Endothelial cell (in vitro differentiated cells): ENCODE measurements around the gene DUOX1. TPM values are rescaled to one million over a fixed set of nuclear protein-coding genes. Genes with fewer than 3 reads are reported as not detected.
A peak's percentile ranks its signal among the peaks of the same experiment; 100 is the strongest.

Experiments
- DNase-seq: peaks from one replicate; pipeline ENCODE4 v3.0.0; 2021; ENCODE audit warnings: low spot score
- H3K27ac Mint-ChIP-seq: one replicate; pipeline ENCODE4 v1.8.0; 2021; ENCODE audit warnings: mixed read lengths, inconsistent platforms; ENCODE audit not compliant: unreplicated experiment
- H3K27me3 Mint-ChIP-seq: one replicate; pipeline ENCODE4 v1.8.0; 2021; ENCODE audit warnings: mild to moderate bottlenecking, moderate library complexity, mixed read lengths, inconsistent platforms; ENCODE audit not compliant: unreplicated experiment
- H3K36me3 Mint-ChIP-seq: one replicate; pipeline ENCODE4 v1.8.0; 2021; ENCODE audit warnings: mild to moderate bottlenecking, low read depth, mixed read lengths, inconsistent platforms; ENCODE audit not compliant: unreplicated experiment
- H3K4me1 Mint-ChIP-seq: one replicate; pipeline ENCODE4 v1.8.0; 2021; ENCODE audit warnings: mild to moderate bottlenecking, mixed read lengths, inconsistent platforms; ENCODE audit not compliant: unreplicated experiment
- H3K4me3 Mint-ChIP-seq: one replicate; pipeline ENCODE4 v1.8.0; 2021; ENCODE audit warnings: mild to moderate bottlenecking, mixed read lengths, inconsistent platforms; ENCODE audit not compliant: unreplicated experiment
- H3K9me3 Mint-ChIP-seq: one replicate; pipeline ENCODE4 v1.8.0; 2021; ENCODE audit warnings: mixed read lengths, inconsistent platforms; ENCODE audit not compliant: unreplicated experiment
- CTCF ChIP-seq: fragments of 200-600 bp; sonication (generic); IDR thresholded peaks from one replicate; pipeline ENCODE4 v1.5.0; 2021; ENCODE audit warnings: antibody characterized with exemption; ENCODE audit not compliant: unreplicated experiment
- total RNA-seq: library from RNA; stranded (reverse); fragmentation: NEBNext Ultra II Directional; extraction: Animal tissue kit (Norgen Biotek cat#: 25700); gene quantifications from one replicate; pipeline ENCODE4 v1.2.1, GENCODE V29; 2021; ENCODE audit not compliant: unreplicated experiment

The DUOX1 gene
- total RNA-seq, 1 donor from 2014 or later, result not detected

- Mint-ChIP-seq H3K9me3 (no peaks in the 10 kb centered on the region), H3K36me3 (peaks cover 3% of the 10 kb centered on the region), H3K4me1 (peaks cover 26% of the 10 kb centered on the region), H3K4me3 (peak overlapping the region; percentile 74), H3K27ac (no peak overlapping the region), H3K27me3 (peaks cover 42% of the 10 kb centered on the region)
- no peak for DNase-seq
- TF ChIP-seq CTCF, result no peak
Measured at GRCh38 chr15:45117308-45118130, 12.3 kb upstream of the DUOX1 start.

- no peak overlapping the region for H3K4me3 Mint-ChIP-seq
- H3K27me3 Mint-ChIP-seq, result peaks cover 42% of the 10 kb centered on the region
- TF ChIP-seq CTCF, result peak; percentile 82
- no peaks in the 10 kb centered on the region for H3K9me3 Mint-ChIP-seq
- peak; percentile 92 for DNase-seq
- H3K4me1 Mint-ChIP-seq, result peaks cover 29% of the 10 kb centered on the region
- no peak overlapping the region for H3K27ac Mint-ChIP-seq
- peaks cover 3% of the 10 kb centered on the region for H3K36me3 Mint-ChIP-seq
Measured at GRCh38 chr15:45118131-45118588, 11.6 kb upstream of the DUOX1 start.

- DNase-seq, result no peak
- H3K27ac Mint-ChIP-seq, result no peak overlapping the region
- H3K27me3 Mint-ChIP-seq, result peaks cover 36% of the 10 kb centered on the region
- no peak for TF ChIP-seq CTCF
- peaks cover 27% of the 10 kb centered on the region for H3K4me1 Mint-ChIP-seq
- no peaks in the 10 kb centered on the region for H3K9me3 Mint-ChIP-seq
- no peak overlapping the region for H3K4me3 Mint-ChIP-seq
- H3K36me3 Mint-ChIP-seq, result peaks cover 3% of the 10 kb centered on the region
Measured at GRCh38 chr15:45118996-45119395, 10.8 kb upstream of the DUOX1 start.

- Mint-ChIP-seq H3K27ac (no peak overlapping the region), H3K27me3 (peaks cover 30% of the 10 kb centered on the region), H3K4me3 (no peak overlapping the region), H3K4me1 (peaks cover 23% of the 10 kb centered on the region), H3K36me3 (peaks cover 3% of the 10 kb centered on the region), H3K9me3 (no peaks in the 10 kb centered on the region)
- no peak for DNase-seq
- TF ChIP-seq CTCF, result no peak
Measured at GRCh38 chr15:45120081-45120972, 9.5 kb upstream of the DUOX1 start.
